GM12878 (cell line): ENCODE results near the gene DAZAP2. TPM values are rescaled to one million over a fixed set of nuclear protein-coding genes. Genes with fewer than 3 reads are reported as not detected.
"Not testable (repeated sequence)": the region's sequence is repeated elsewhere in the genome, so short reads cannot be mapped to it uniquely, and the experiment has no call there.

Experiments used
- ATAC-seq: fragments of 200-7000 bp; cut with Tn5 transposase; 3 replicates; pipeline ENCODE4 v1.9.1; 2020; ENCODE audit warnings: mild to moderate bottlenecking, moderate library complexity
- BruUV-seq: library from RNA; stranded (reverse); fragments of 400-500 nt; replicated peaks from 2 replicates; lab custom pipeline; 2021; lab: Mats Ljungman, UMichigan
- CTCF ChIA-PET: fragments of 300-600 bp; sonication (Branson Sonifier 250); formaldehyde crosslinking; extraction: SDS; loops from one replicate; lab custom pipeline; 2021; ENCODE audit warnings: inconsistent platforms; lab: Yijun Ruan, JAX
- POLR2A ChIA-PET: fragments of 350-600 bp; formaldehyde crosslinking; extraction: SDS; loops from one replicate; lab custom pipeline; 2021; ENCODE audit warnings: inconsistent platforms; lab: Charles Lee
- RAD21 ChIA-PET: fragments of 300-600 bp; sonication (Branson Sonifier 250); formaldehyde crosslinking; loops from one replicate; lab custom pipeline; 2023; ENCODE audit warnings: antibody characterized with exemption; ENCODE audit not compliant: unreplicated experiment; lab: Charles Lee
- SMC1A ChIA-PET: fragments of 300-600 bp; sonication (Branson Sonifier 250); formaldehyde crosslinking; loops from one replicate; lab custom pipeline; 2023; ENCODE audit not compliant: unreplicated experiment, uncharacterized antibody; lab: Charles Lee
- DNase-seq: peaks from one replicate; pipeline ENCODE4 v3.0.0-alpha.2; 2011; ENCODE audit warnings: low read depth, low spot score
- FAIRE-seq: peaks from 3 replicates; lab custom pipeline; 2011; peaks lifted over from hg19 to GRCh38; lab: Jason Lieb, UNC
- H2AFZ ChIP-seq: 2 replicates; pipeline ENCODE4 v1.6.0; 2011; ENCODE audit warnings: low read depth, low read length, control low read depth; ENCODE audit not compliant: control insufficient read depth
- H3K27ac ChIP-seq: 2 replicates; pipeline ENCODE4 v1.5.1; 2011; ENCODE audit warnings: control low read depth; ENCODE audit not compliant: control insufficient read depth, insufficient read depth
- H3K27me3 ChIP-seq, 2 experiments: replicated peaks in 1 of 2; 2 replicates each; pipeline versions ENCODE4 v1.6.0 to v1.6.1; 2011; ENCODE audit warnings: low read length in 1 of 2; ENCODE audit not compliant: control insufficient read depth in 2 of 2, insufficient read depth in 2 of 2
- H3K36me3 ChIP-seq, 2 experiments: 2 replicates each; pipeline ENCODE4 v1.5.1; 2011; ENCODE audit warnings: low read length in 1 of 2; ENCODE audit not compliant: control insufficient read depth in 2 of 2, insufficient read depth in 2 of 2
- H3K4me1 ChIP-seq: 2 replicates; pipeline ENCODE4 v1.6.1; 2011; ENCODE audit warnings: mild to moderate bottlenecking, low read length, moderate library complexity, mixed read lengths; ENCODE audit not compliant: control insufficient read depth, insufficient read depth
- H3K4me2 ChIP-seq: 2 replicates; pipeline ENCODE4 v1.6.0; 2011; ENCODE audit warnings: control low read depth; ENCODE audit not compliant: control insufficient read depth, insufficient read depth
- H3K4me3 ChIP-seq: fragments of 200-600 bp; sonication (generic); 2 replicates; pipeline ENCODE4 v1.5.1; 2016
- H3K79me2 ChIP-seq: 2 replicates; pipeline ENCODE4 v1.6.0; 2011; ENCODE audit warnings: low read length; ENCODE audit not compliant: control insufficient read depth, insufficient read depth
- H3K9ac ChIP-seq: 2 replicates; pipeline ENCODE4 v1.8.0; 2011; ENCODE audit warnings: low read length, control low read depth, mixed read lengths; ENCODE audit not compliant: control insufficient read depth, insufficient read depth
- H3K9me3 ChIP-seq: replicated peaks from 3 replicates; pipeline ENCODE4 v1.5.1; 2011; ENCODE audit warnings: mild to moderate bottlenecking, low read length; ENCODE audit not compliant: control insufficient read depth, insufficient read depth
- H4K20me1 ChIP-seq: 2 replicates; pipeline ENCODE4 v1.6.0; 2011; ENCODE audit not compliant: control insufficient read depth, insufficient read depth
- DPF2 ChIP-seq: fragments of 450-650 bp; IDR thresholded peaks from 2 replicates; pipeline ENCODE4 v1.6.1; 2017; ENCODE audit warnings: mild to moderate bottlenecking
- IRF3 ChIP-seq: fragments of 450-650 bp; IDR thresholded peaks from 2 replicates; pipeline ENCODE4 v1.6.1; 2014; ENCODE audit warnings: mild to moderate bottlenecking
- JUNB ChIP-seq: IDR thresholded peaks from 2 replicates; pipeline ENCODE4 v1.6.1; 2016; ENCODE audit warnings: antibody characterized with exemption, mild to moderate bottlenecking
- MYB ChIP-seq: fragments of 150-350 bp; IDR thresholded peaks from 2 replicates; pipeline ENCODE4 v1.6.1; 2014; ENCODE audit warnings: mild to moderate bottlenecking, low read depth, low read length, borderline replicate concordance
- NFYB ChIP-seq: IDR thresholded peaks from 2 replicates; pipeline ENCODE4 v1.6.1; 2011; ENCODE audit warnings: low read depth, mild to moderate bottlenecking, low read length, improper control_type of control experiment, moderate library complexity; ENCODE audit not compliant: insufficient read depth
- SIX5 ChIP-seq: IDR thresholded peaks from 2 replicates; pipeline ENCODE4 v1.6.1; 2011; ENCODE audit warnings: mild to moderate bottlenecking, low read depth, low read length, moderate library complexity; ENCODE audit not compliant: severe bottlenecking
- SUPT20H ChIP-seq: IDR thresholded peaks from 2 replicates; pipeline ENCODE4 v1.6.1; 2011; ENCODE audit warnings: low read depth, mild to moderate bottlenecking, low read length, moderate library complexity, borderline replicate concordance; ENCODE audit not compliant: control insufficient read depth
- ZBTB11 ChIP-seq: fragments of 450-650 bp; formaldehyde crosslinking; IDR thresholded peaks from 2 replicates; pipeline ENCODE4 v1.5.0; 2022; ENCODE audit warnings: mild to moderate bottlenecking, missing genetic modification characterization
- ZNF274 ChIP-seq: IDR thresholded peaks from one replicate; pipeline ENCODE4 v1.8.0; 2011; ENCODE audit not compliant: insufficient read length, insufficient read depth
- ZZZ3 ChIP-seq: IDR thresholded peaks from 2 replicates; pipeline ENCODE4 v1.6.1; 2011; ENCODE audit warnings: low read depth; ENCODE audit not compliant: control insufficient read depth, insufficient read length
- WGBS: methylation state at CpG from one replicate; pipeline ENCODE4 v1.1.6; 2016; ENCODE audit warnings: low lambda C conversion rate; ENCODE audit not compliant: insufficient replicate concordance, insufficient coverage; ENCODE audit errors: missing lambda C conversion rate; 5-methylcytosine and 5-hydroxymethylcytosine counted together
- in situ Hi-C: fragments of 300-500 bp; cut with MboI; formaldehyde crosslinking; loops from 9 replicates; pipeline ENCODE4 v1.14.3; 2018; ENCODE audit warnings: mixed read lengths
- intact Hi-C: fragments of 100-400 bp; cut with micrococcal nuclease; formaldehyde crosslinking; loops from one replicate; pipeline ENCODE4 v1.14.2; 2022; ENCODE audit not compliant: unreplicated experiment
- polyA plus RNA-seq, 11 experiments: library from polyadenylated mRNA; depleted of rRNA in 4 of 11; unstranded in 6 of 11; stranded (reverse) in 5 of 11; fragments of >200 nt; fragmentation: Nextera tagmentation in 4 of 11; fragmentation: Illumina TruSeq in 1 of 11; extraction: Ambion mirVana in 4 of 11; extraction: Trizol in 1 of 11; gene quantifications; 1 replicate in 1 of 11; 2 replicates in 10 of 11; pipeline versions ENCODE4 v1.2.1 to v1.2.3, GENCODE V29; 2011 to 2016; ENCODE audit warnings: inconsistent platforms in 2 of 11, missing spikeins in 2 of 11, low read depth in 1 of 11
- total RNA-seq, 4 experiments: library from RNA; depleted of rRNA in 3 of 4; stranded (reverse); fragments of >200 nt in 3 of 4; fragmentation: Illumina TruSeq in 1 of 4; extraction: Trizol in 1 of 4; gene quantifications; 2 replicates each; pipeline versions ENCODE4 v1.2.1 to v1.2.3, GENCODE V29; 2013 to 2021

Gene DAZAP2
- total and polyA plus RNA-seq, 10 of the 15 experiments (the other 5 are each of a cell fraction or from before 2014, with no cell fraction given): 71.0 to 267 (median 158) TPM

GRCh38 chr12:51272810-51273209 is 34.2 kb downstream of the DAZAP2 start:
- ATAC-seq, H3K27ac ChIP-seq, H3K4me3 ChIP-seq, CTCF ChIA-PET, in situ Hi-C loops, H3K27me3 ChIP-seq, DNase-seq, H3K36me3 ChIP-seq, H2AFZ ChIP-seq, H3K79me2 ChIP-seq, H3K9ac ChIP-seq, H4K20me1 ChIP-seq, POLR2A ChIA-PET, H3K4me2 ChIP-seq, FAIRE-seq, H3K9me3 ChIP-seq, H3K4me1 ChIP-seq, BruUV-seq: not testable (repeated sequence)
- intact Hi-C loops: loop anchor here (10.0 kb wide), 1 partner anchor 252 kb away; no protein-coding TSS in a partner anchor
- RAD21 ChIA-PET: interaction anchor here (1.0 kb wide), 1 partner anchor 55 kb away, joined by 3 read pairs; the partner anchor contains the start of gene POU6F1
- SMC1A ChIA-PET: interaction anchor here (6.9 kb wide), 1 partner anchor 68 kb away, joined by 67 read pairs; no protein-coding TSS in a partner anchor
- WGBS: 87% methylated on average over 7 of the region's 7 CpGs

GRCh38 chr12:51275088-51275487 is 36.5 kb downstream of the DAZAP2 start:
- no peak; the same call in 2 of the 3 replicates for ATAC-seq
- WGBS: 50% methylated on average over 1 of the region's 1 CpG
- DNase-seq: no peak
- RAD21 ChIA-PET: no interaction called here
- Histone ChIP-seq H4K20me1 (no peaks in the 10 kb centered on the region), H3K36me3 (no peaks in the 10 kb centered on the region), H3K79me2 (no peaks in the 10 kb centered on the region), H3K9ac (no peak overlapping the region), H3K27ac (no peak overlapping the region), H3K9me3 (no peaks in the 10 kb centered on the region), H3K4me2 (no peak overlapping the region), H3K4me3 (no peak overlapping the region), H2AFZ (no peak overlapping the region), H3K4me1 (peaks cover 6% of the 10 kb centered on the region), H3K27me3 (no peaks in the 10 kb centered on the region)
- FAIRE-seq: no peak
- CTCF ChIA-PET: interaction anchor here (2.6 kb wide), 1 partner anchor 66 kb away, joined by 12 read pairs; no protein-coding TSS in a partner anchor
- no TSS peak for BruUV-seq
- POLR2A ChIA-PET: no interaction called here
- in situ Hi-C loops: no loop called here
- intact Hi-C loops: loop anchor here (10.0 kb wide), 1 partner anchor 250 kb away; no protein-coding TSS in a partner anchor
- SMC1A ChIA-PET: no interaction called here
- TF ChIP-seq ZBTB11 (CRISPR knock-in tag): no peak
- TF ChIP-seq JUNB: no peak
- no peak for TF ChIP-seq NFYB
- no peak for TF ChIP-seq SUPT20H
- TF ChIP-seq IRF3: no peak
- TF ChIP-seq DPF2: no peak
- TF ChIP-seq ZNF274: no peak
- TF ChIP-seq ZZZ3: no peak
- no peak for TF ChIP-seq SIX5
- no peak for TF ChIP-seq MYB
